Mucosa of stomach (tissue), 1 donor: ENCODE data around the gene VPS33A.
A peak's percentile ranks its signal among the peaks of the same experiment; 100 is the strongest.

Source experiments
- H3K27me3 ChIP-seq: one replicate; pipeline ENCODE4 v1.7.0; 2013; ENCODE audit warnings: mild to moderate bottlenecking, low read length; ENCODE audit not compliant: control insufficient read depth, insufficient read depth
- H3K36me3 ChIP-seq: one replicate; pipeline ENCODE4 v1.7.0; 2013; ENCODE audit warnings: low read length; ENCODE audit not compliant: control insufficient read depth, insufficient read depth
- H3K4me1 ChIP-seq: one replicate; pipeline ENCODE4 v1.7.0; 2013; ENCODE audit warnings: mild to moderate bottlenecking, low read length; ENCODE audit not compliant: control insufficient read depth, insufficient read depth
- H3K4me3 ChIP-seq: one replicate; pipeline ENCODE4 v1.7.0; 2013; ENCODE audit warnings: low read length
- H3K9ac ChIP-seq: one replicate; pipeline ENCODE4 v1.7.0; 2013; ENCODE audit warnings: mild to moderate bottlenecking, low read length, moderate library complexity
- H3K9me3 ChIP-seq: one replicate; pipeline ENCODE4 v1.7.0; 2013; ENCODE audit warnings: mild to moderate bottlenecking, low read length, moderate library complexity; ENCODE audit not compliant: control insufficient read depth
- donor health status: Pancreatic carcinoma.

VPS33A gene

DNA sequence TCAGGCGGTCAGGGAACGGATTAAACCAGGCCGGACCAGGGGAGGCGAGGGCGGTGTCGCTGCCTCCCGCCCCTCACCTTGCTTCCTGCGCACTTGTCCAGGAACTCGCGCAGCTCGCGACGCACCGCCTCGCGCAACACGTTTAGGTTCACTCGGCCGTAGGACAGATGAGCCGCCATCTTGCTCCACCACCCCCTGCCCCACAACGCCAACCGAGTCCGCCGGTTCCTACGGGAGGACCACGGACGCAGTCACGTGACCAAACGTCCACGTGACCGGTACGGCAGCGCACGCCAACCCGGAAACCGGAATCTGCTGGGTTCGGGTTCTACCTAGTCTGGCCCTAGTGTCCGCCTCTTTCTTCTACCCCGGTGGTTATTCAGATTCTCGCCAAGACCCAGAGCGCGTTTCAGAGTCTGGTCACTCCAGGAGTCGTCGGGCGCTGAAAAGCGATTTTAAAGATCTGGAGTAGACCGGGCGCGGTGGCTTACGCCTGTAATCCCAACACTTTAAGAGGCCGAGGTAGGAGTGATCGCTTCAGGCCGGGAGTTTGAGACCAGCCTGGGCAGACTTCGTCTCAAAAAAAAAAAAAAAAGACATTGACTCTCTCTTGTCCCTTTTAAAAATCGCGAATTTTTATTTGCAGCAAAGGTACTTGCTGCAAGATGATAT lies at the start of gene VPS33A:
Gene VPS33A, minus strand, starts transcription at position 265 of the 672 bp plus-strand sequence. Its CDS starts 86 bp downstream, at position 179.
- no peaks in the 10 kb centered on the region for H3K27me3 ChIP-seq
- peaks cover 3% of the 10 kb centered on the region for H3K4me1 ChIP-seq
- no peaks in the 10 kb centered on the region for H3K9me3 ChIP-seq
- peak within 1 kb of the TSS; percentile 93 for H3K9ac ChIP-seq
- peak within 1 kb of the TSS; percentile 96 for H3K4me3 ChIP-seq
- no peaks in the 10 kb centered on the region for H3K36me3 ChIP-seq

- Histone ChIP-seq H3K4me3 (no peak overlapping the region), H3K36me3 (peaks cover 4% of the 10 kb centered on the region), H3K9ac (no peak overlapping the region), H3K9me3 (no peaks in the 10 kb centered on the region), H3K27me3 (no peaks in the 10 kb centered on the region), H3K4me1 (no peaks in the 10 kb centered on the region)
Measured at GRCh38 chr12:122312926-122313325, 46.6 kb upstream of the VPS33A start.

GRCh38 chr12:122311696-122312095 lies 45.4 kb upstream of the VPS33A start:
- Histone ChIP-seq H3K4me3 (no peak overlapping the region), H3K9me3 (no peaks in the 10 kb centered on the region), H3K9ac (no peak overlapping the region), H3K4me1 (no peaks in the 10 kb centered on the region), H3K36me3 (peaks cover 4% of the 10 kb centered on the region), H3K27me3 (no peaks in the 10 kb centered on the region)

DNA sequence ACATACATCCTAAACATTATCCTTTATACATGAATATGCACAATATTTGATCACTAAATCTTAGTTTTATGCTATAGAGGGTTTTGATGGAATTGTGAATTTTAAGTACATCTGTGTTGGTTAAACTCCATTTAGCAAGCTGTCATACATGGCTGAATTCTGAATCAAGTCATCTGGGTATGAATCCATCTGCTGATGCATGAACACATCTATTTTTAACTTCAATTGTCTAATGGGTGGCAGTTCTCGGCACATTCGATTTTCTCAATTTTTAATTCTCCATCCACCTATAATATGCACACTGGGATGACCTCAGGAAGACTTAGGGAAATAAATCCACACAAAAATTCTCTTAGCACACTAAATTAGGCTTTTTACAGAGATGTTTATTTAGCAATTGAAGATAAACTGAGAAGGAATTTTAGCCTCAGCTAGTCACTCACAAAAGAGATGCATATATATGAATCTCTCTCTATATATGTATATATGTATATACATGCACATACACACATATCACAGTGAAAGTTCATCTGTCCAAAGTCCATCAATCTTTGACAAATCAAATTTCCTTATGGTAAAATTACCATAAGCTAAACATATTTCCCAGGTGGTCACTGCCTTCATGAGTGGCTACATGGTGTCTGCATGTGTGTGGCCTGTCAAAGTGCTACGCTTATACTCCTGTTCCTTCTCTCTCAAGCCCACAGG lies 44.5 kb upstream of the VPS33A start:
- H3K4me1 ChIP-seq, result no peaks in the 10 kb centered on the region
- H3K9ac ChIP-seq, result no peak overlapping the region
- H3K9me3 ChIP-seq, result no peaks in the 10 kb centered on the region
- H3K36me3 ChIP-seq, result peaks cover 4% of the 10 kb centered on the region
- no peak overlapping the region for H3K4me3 ChIP-seq
- no peaks in the 10 kb centered on the region for H3K27me3 ChIP-seq

DNA sequence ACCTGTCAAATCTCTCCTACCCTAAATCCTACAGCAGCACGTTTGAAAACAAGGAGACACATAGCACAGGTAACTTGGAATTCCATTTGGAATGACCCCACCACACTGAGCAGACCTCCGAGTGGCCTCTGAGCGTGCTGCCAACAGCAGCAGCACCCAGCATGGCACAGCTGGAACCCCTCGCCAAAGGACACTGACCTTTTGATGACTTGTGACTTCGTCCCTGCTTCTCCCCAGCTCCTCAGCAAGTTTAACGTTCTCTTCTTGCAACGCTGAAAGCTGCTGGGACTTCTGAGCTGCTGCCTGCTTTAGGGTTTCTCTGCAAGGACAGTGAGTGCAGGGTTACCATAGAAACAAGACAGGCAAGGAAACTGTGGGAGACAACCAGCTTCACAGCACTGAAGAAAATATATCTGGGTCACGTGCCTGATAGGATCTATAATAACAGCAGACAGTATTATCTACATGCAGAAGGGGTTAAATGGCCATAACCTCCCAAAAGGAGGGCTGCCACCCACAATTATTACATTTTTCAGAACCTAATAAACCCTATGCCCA lies 43.3 kb upstream of the VPS33A start:
- H3K36me3 ChIP-seq, result peaks cover 4% of the 10 kb centered on the region
- no peaks in the 10 kb centered on the region for H3K4me1 ChIP-seq
- H3K4me3 ChIP-seq, result no peak overlapping the region
- no peaks in the 10 kb centered on the region for H3K9me3 ChIP-seq
- H3K27me3 ChIP-seq, result no peaks in the 10 kb centered on the region
- H3K9ac ChIP-seq, result no peak overlapping the region

- no peaks in the 10 kb centered on the region for H3K9me3 ChIP-seq
- no peak overlapping the region for H3K4me3 ChIP-seq
- peaks cover 7% of the 10 kb centered on the region for H3K36me3 ChIP-seq
- H3K9ac ChIP-seq, result no peak overlapping the region
- H3K4me1 ChIP-seq, result no peaks in the 10 kb centered on the region
- H3K27me3 ChIP-seq, result no peaks in the 10 kb centered on the region
Measured at GRCh38 chr12:122308811-122309210, 42.5 kb upstream of the VPS33A start.

DNA sequence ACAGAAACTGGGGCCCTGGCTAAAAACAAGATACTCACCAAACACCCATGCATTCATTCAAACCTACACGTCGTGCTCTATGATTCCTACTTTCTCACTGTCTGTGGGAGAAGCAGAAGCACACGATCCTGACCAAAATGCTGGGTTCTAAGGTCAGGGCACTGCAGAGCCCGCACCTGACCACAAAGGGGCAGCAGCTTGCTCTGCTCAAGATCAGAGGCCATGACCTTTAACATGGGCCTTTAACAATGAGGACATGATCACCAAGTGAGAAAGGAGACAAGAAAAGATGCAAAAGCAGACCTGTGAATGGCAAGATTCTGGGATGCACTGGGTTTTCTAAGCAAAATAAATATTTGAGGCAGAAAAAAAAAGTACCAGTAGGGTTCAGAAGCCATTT lies 40.1 kb upstream of the VPS33A start:
- Histone ChIP-seq H3K27me3 (no peaks in the 10 kb centered on the region), H3K9ac (no peak overlapping the region), H3K4me1 (no peaks in the 10 kb centered on the region), H3K36me3 (peaks cover 8% of the 10 kb centered on the region), H3K9me3 (no peaks in the 10 kb centered on the region), H3K4me3 (no peak overlapping the region)

- no peaks in the 10 kb centered on the region for H3K9me3 ChIP-seq
- H3K4me1 ChIP-seq, result no peaks in the 10 kb centered on the region
- H3K27me3 ChIP-seq, result no peaks in the 10 kb centered on the region
- H3K4me3 ChIP-seq, result no peak overlapping the region
- no peak overlapping the region for H3K9ac ChIP-seq
- peaks cover 8% of the 10 kb centered on the region for H3K36me3 ChIP-seq
Measured at GRCh38 chr12:122304924-122305323, 38.6 kb upstream of the VPS33A start.

GRCh38 chr12:122303068-122303467 lies 36.8 kb upstream of the VPS33A start:
- peaks cover 4% of the 10 kb centered on the region for H3K36me3 ChIP-seq

GRCh38 chr12:122298071-122298748 lies 31.9 kb upstream of the VPS33A start:
- H3K9me3 ChIP-seq, result no peaks in the 10 kb centered on the region
- H3K27me3 ChIP-seq, result no peaks in the 10 kb centered on the region
- no peaks in the 10 kb centered on the region for H3K4me1 ChIP-seq
- H3K4me3 ChIP-seq, result no peak overlapping the region
- no peak overlapping the region for H3K9ac ChIP-seq
- no peaks in the 10 kb centered on the region for H3K36me3 ChIP-seq

More at GRCh38 chr12:122303068-122303467, 36.8 kb upstream of the VPS33A start:
- no peak overlapping the region for H3K9ac ChIP-seq
- H3K27me3 ChIP-seq, result no peaks in the 10 kb centered on the region
- H3K9me3 ChIP-seq, result no peaks in the 10 kb centered on the region
- H3K4me3 ChIP-seq, result no peak overlapping the region
- no peaks in the 10 kb centered on the region for H3K4me1 ChIP-seq

DNA sequence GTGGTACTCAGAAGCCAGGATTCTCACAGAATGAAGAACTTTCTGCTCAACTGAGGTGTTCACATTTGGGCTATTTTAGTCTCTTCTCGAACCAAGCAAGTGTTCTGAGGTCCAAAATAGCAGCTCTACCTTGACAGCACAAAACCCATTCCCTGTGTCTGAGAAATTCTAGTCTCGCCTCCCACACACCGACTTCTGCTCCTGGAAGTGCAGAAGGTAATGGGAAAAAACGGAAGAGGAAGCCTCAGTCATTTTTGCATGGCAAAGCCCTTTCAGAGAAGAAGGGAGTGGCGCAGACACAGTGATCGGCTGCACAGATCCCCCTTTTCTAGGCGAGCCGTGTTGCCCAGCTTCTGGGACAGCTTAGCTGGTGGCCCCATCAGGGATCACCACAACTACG lies 31.2 kb upstream of the VPS33A start:
- no peaks in the 10 kb centered on the region for H3K36me3 ChIP-seq

DNA sequence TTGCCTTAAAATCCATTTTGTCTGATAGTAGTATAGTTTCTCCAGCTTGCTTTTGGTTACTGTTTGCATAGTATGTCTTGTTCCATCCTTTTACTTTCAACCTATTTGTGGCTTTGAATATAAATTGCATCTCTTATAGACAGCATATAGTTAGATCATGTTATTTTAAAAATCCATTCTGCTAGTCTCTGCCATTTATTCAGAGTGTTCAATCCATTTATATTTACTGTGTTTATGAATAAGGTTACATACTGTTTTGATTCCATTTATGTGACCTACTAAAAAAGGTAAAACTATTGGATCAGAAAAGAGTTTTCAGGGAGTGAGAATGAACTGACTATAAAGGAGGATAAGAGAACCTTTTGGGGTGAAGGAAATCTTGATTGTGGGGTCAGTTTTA lies 29.6 kb upstream of the VPS33A start:
- no peaks in the 10 kb centered on the region for H3K36me3 ChIP-seq

More for the DNA sequence above, 31.2 kb upstream of the VPS33A start:
- Histone ChIP-seq H3K27me3 (no peaks in the 10 kb centered on the region), H3K9me3 (no peaks in the 10 kb centered on the region), H3K4me1 (no peaks in the 10 kb centered on the region), H3K4me3 (no peak overlapping the region), H3K9ac (no peak overlapping the region)

More for the DNA sequence above, 29.6 kb upstream of the VPS33A start:
- no peak overlapping the region for H3K9ac ChIP-seq
- H3K9me3 ChIP-seq, result no peaks in the 10 kb centered on the region
- no peaks in the 10 kb centered on the region for H3K27me3 ChIP-seq
- no peak overlapping the region for H3K4me3 ChIP-seq
- no peaks in the 10 kb centered on the region for H3K4me1 ChIP-seq
